GM18505 (cell line): ENCODE results near the gene NUDT5.

ENCODE experiments used
- ATAC-seq: cut with Tn5 transposase; IDR thresholded peaks from one replicate; pipeline ENCODE4 v1.9.1; 2021; ENCODE audit not compliant: unreplicated experiment
- POLR2A ChIP-seq: IDR thresholded peaks from 4 replicates; pipeline ENCODE4 v1.6.1; 2011; ENCODE audit warnings: borderline replicate concordance; ENCODE audit not compliant: insufficient read depth, insufficient read length; ENCODE audit errors: extremely low read depth

NUDT5 gene

GRCh38 chr10:12221323-12222298 lies 25.9 kb upstream of the NUDT5 start:
- no peak for ATAC-seq
- TF ChIP-seq POLR2A, result no peak

- no peak for ATAC-seq
- TF ChIP-seq POLR2A, result no peak
Observed at GRCh38 chr10:12218991-12219390, 23.3 kb upstream of the NUDT5 start.

- no peak for TF ChIP-seq POLR2A
- ATAC-seq, result no peak
Observed at GRCh38 chr10:12214763-12215218, 19.1 kb upstream of the NUDT5 start.

GRCh38 chr10:12214093-12214492 lies 18.4 kb upstream of the NUDT5 start:
- no peak for ATAC-seq
- no peak for TF ChIP-seq POLR2A

- no peak for ATAC-seq
- no peak for TF ChIP-seq POLR2A
Observed at GRCh38 chr10:12213621-12214020, 17.9 kb upstream of the NUDT5 start.

- no peak for ATAC-seq
- TF ChIP-seq POLR2A, result no peak
Observed at GRCh38 chr10:12212454-12212853, 16.8 kb upstream of the NUDT5 start.

- no peak for ATAC-seq
- TF ChIP-seq POLR2A, result no peak
Observed at GRCh38 chr10:12208460-12208859, 12.8 kb upstream of the NUDT5 start.

GRCh38 chr10:12207114-12207513 lies 11.4 kb upstream of the NUDT5 start:
- ATAC-seq, result no peak
- TF ChIP-seq POLR2A, result no peak

- TF ChIP-seq POLR2A, result no peak
- ATAC-seq, result no peak
Observed at GRCh38 chr10:12205082-12205481, 9.4 kb upstream of the NUDT5 start.

GRCh38 chr10:12202226-12202625 lies 6.5 kb upstream of the NUDT5 start:
- no peak for TF ChIP-seq POLR2A

GRCh38 chr10:12201543-12201942 lies 5.9 kb upstream of the NUDT5 start:
- ATAC-seq, result no peak
- TF ChIP-seq POLR2A, result no peak

More at GRCh38 chr10:12202226-12202625, 6.5 kb upstream of the NUDT5 start:
- ATAC-seq, result no peak

GRCh38 chr10:12200850-12201249 lies 5.2 kb upstream of the NUDT5 start:
- TF ChIP-seq POLR2A, result no peak
- no peak for ATAC-seq

GRCh38 chr10:12198156-12198555 lies 2.5 kb upstream of the NUDT5 start:
- ATAC-seq, result no peak
- no peak for TF ChIP-seq POLR2A

GRCh38 chr10:12196531-12197211 lies 980 bp upstream of the NUDT5 start:
- no peak for ATAC-seq
- no peak for TF ChIP-seq POLR2A
